Amygdala (tissue), 56 donors: ENCODE data around the gene ZNF844.
A peak's percentile ranks its signal among the peaks of the same experiment; 100 is the strongest.
"Not testable (repeated sequence)": the region's sequence is repeated elsewhere in the genome, so short reads cannot be mapped to it uniquely, and the experiment has no call there.

ENCODE experiments used
- DNase-seq, 56 donors: peaks; one replicate each; lab custom pipeline; 2025; lab: John Stamatoyannopoulos, UW

Gene ZNF844

GRCh38 chr19:12092065-12092867 lies 27.7 kb downstream of the ZNF844 start:
- DNase-seq: peak in 54 of 56 donors; percentile 5 to 83 (median 53)

- DNase-seq: no peak
Observed at GRCh38 chr19:12092956-12093355, 28.4 kb downstream of the ZNF844 start.

- DNase-seq: no peak
Observed at GRCh38 chr19:12093777-12094176, 29.2 kb downstream of the ZNF844 start.

GRCh38 chr19:12095111-12095790 lies 30.7 kb downstream of the ZNF844 start:
- DNase-seq: no peak

GRCh38 chr19:12098040-12098439 lies 33.5 kb downstream of the ZNF844 start:
- DNase-seq: no peak

- not testable (repeated sequence) for DNase-seq
Observed at GRCh38 chr19:12103909-12104308, 39.4 kb downstream of the ZNF844 start.

GRCh38 chr19:12111176-12111575 lies 46.6 kb downstream of the ZNF844 start:
- no peak for DNase-seq

GRCh38 chr19:12111943-12112637 lies 47.6 kb downstream of the ZNF844 start:
- DNase-seq: no peak

GRCh38 chr19:12112701-12113100 lies 48.2 kb downstream of the ZNF844 start:
- no peak for DNase-seq

- DNase-seq: no peak
Observed at GRCh38 chr19:12113121-12113520, 48.6 kb downstream of the ZNF844 start.

GRCh38 chr19:12117201-12117970 lies 52.9 kb downstream of the ZNF844 start:
- DNase-seq: no peak

GRCh38 chr19:12126707-12127106 lies 62.2 kb downstream of the ZNF844 start:
- DNase-seq: peak in 2 of 56 donors; percentile 3 to 19
